Measurements from ENCODE around the gene CCBE1. TPM values are rescaled to one million over a fixed set of nuclear protein-coding genes. Genes with fewer than 3 reads are reported as not detected.

Gene CCBE1
- total RNA-seq, 2 donors from 2014 or later = 1.00 to 2.9 TPM

- no peak for TF ChIP-seq CTCF (conservative IDR thresholded peaks at IDR 0.05)
- H3K4me3 Mint-ChIP-seq = no peak overlapping the region
- Histone ChIP-seq H3K4me3 (ENCODE audit: low read length) (no peak overlapping the region), H3K4me1 (ENCODE audit: control insufficient read depth, insufficient read depth, low read length) (no peaks in the 10 kb centered on the region), H3K27ac (ENCODE audit: low read depth, low read length) (no peak overlapping the region), H3K27me3 (ENCODE audit: control insufficient read depth, insufficient read depth, low read length, poor library complexity, severe bottlenecking) (no peaks in the 10 kb centered on the region), H3K36me3 (ENCODE audit: control insufficient read depth, insufficient read depth, low read length) (no peaks in the 10 kb centered on the region), H3K9ac (ENCODE audit: extremely low read depth, low read length, poor library complexity, severe bottlenecking) (no peak overlapping the region), H3K9me3 (ENCODE audit: control insufficient read depth, low read length) (no peaks in the 10 kb centered on the region)
- H3K9me3 Mint-ChIP-seq = no peaks in the 10 kb centered on the region
- peaks cover 8% of the 10 kb centered on the region for H3K27me3 Mint-ChIP-seq (ENCODE audit: insufficient read depth)
- no peak overlapping the region for H3K27ac Mint-ChIP-seq
- no peaks in the 10 kb centered on the region for H3K36me3 Mint-ChIP-seq (ENCODE audit: low read depth)
- 92 to 94% methylated on average over 4 to 6 of the region's 6 CpGs for WGBS, 2 experiments (ENCODE audit: insufficient coverage in 1 of 2, insufficient read length in 1 of 2)
- H3K4me1 Mint-ChIP-seq = peaks cover 3% of the 10 kb centered on the region
- DNase-seq = no peak
These were observed 40.8 kb downstream of the CCBE1 start for GRCh38 chr18:59656373-59656887.

DNA sequence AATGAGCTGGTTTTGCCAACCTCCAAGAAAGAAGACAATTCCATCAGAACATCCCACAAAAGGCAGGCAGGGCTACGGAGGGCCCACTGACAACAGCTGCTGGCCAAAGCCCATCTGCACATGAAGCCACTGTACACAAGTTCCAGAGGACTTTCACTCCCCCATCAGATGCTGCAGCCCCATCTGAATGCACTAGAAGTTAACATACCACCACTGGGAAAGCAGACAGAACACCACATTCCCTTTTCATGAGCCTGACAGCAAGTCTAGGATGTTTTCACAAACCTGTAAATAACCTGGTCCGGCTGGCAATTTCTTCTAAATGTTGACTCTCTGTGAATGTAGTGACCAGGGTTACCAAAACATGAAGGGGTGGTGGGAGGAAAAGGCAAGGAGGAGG is 41.5 kb downstream of the CCBE1 start:
- no peaks in the 10 kb centered on the region for H3K36me3 ChIP-seq (ENCODE audit: control insufficient read depth, insufficient read depth, low read length)
- WGBS, 2 experiments (ENCODE audit: insufficient coverage in 1 of 2, insufficient read length in 1 of 2) = 91% methylated on average over 2 of the region's 2 CpGs; no CpG with 5 or more reads in 1 of the 2 experiments
- no peak overlapping the region for H3K9ac ChIP-seq (ENCODE audit: extremely low read depth, low read length, poor library complexity, severe bottlenecking)
- no peaks in the 10 kb centered on the region for H3K9me3 Mint-ChIP-seq
- H3K36me3 Mint-ChIP-seq (ENCODE audit: low read depth) = no peaks in the 10 kb centered on the region
- DNase-seq = no peak
- H3K27ac ChIP-seq (ENCODE audit: low read depth, low read length) = no peak overlapping the region
- peaks cover 3% of the 10 kb centered on the region for H3K4me1 Mint-ChIP-seq
- H3K9me3 ChIP-seq (ENCODE audit: control insufficient read depth, low read length) = no peaks in the 10 kb centered on the region
- H3K4me1 ChIP-seq (ENCODE audit: control insufficient read depth, insufficient read depth, low read length) = no peaks in the 10 kb centered on the region
- peaks cover 8% of the 10 kb centered on the region for H3K27me3 Mint-ChIP-seq (ENCODE audit: insufficient read depth)
- H3K4me3 Mint-ChIP-seq = no peak overlapping the region
- H3K27me3 ChIP-seq (ENCODE audit: control insufficient read depth, insufficient read depth, low read length, poor library complexity, severe bottlenecking) = no peaks in the 10 kb centered on the region
- no peak for TF ChIP-seq CTCF (conservative IDR thresholded peaks at IDR 0.05)
- no peak overlapping the region for H3K27ac Mint-ChIP-seq
- no peak overlapping the region for H3K4me3 ChIP-seq (ENCODE audit: low read length)

- Mint-ChIP-seq H3K4me3 (no peak overlapping the region), H3K4me1 (no peaks in the 10 kb centered on the region), H3K36me3 (ENCODE audit: low read depth) (no peaks in the 10 kb centered on the region), H3K27me3 (ENCODE audit: insufficient read depth) (peaks cover 12% of the 10 kb centered on the region), H3K27ac (no peak overlapping the region), H3K9me3 (no peaks in the 10 kb centered on the region)
- no peak overlapping the region for H3K27ac ChIP-seq (ENCODE audit: low read depth, low read length)
- H3K4me1 ChIP-seq (ENCODE audit: control insufficient read depth, insufficient read depth, low read length) = no peaks in the 10 kb centered on the region
- TF ChIP-seq CTCF (conservative IDR thresholded peaks at IDR 0.05) = no peak
- no peaks in the 10 kb centered on the region for H3K9me3 ChIP-seq (ENCODE audit: control insufficient read depth, low read length)
- DNase-seq = no peak
- no peak overlapping the region for H3K9ac ChIP-seq (ENCODE audit: extremely low read depth, low read length, poor library complexity, severe bottlenecking)
- WGBS, 2 experiments (ENCODE audit: insufficient coverage in 1 of 2, insufficient read length in 1 of 2) = 91 to 98% methylated on average over 5 of the region's 5 CpGs
- H3K4me3 ChIP-seq (ENCODE audit: low read length) = no peak overlapping the region
- H3K36me3 ChIP-seq (ENCODE audit: control insufficient read depth, insufficient read depth, low read length) = no peaks in the 10 kb centered on the region
- H3K27me3 ChIP-seq (ENCODE audit: control insufficient read depth, insufficient read depth, low read length, poor library complexity, severe bottlenecking) = no peaks in the 10 kb centered on the region
These were observed 46.2 kb downstream of the CCBE1 start for GRCh38 chr18:59651071-59651470.

All from endodermal cell (in vitro differentiated cells).